Endothelial cell (in vitro differentiated cells): ENCODE data around the gene FKBP2. TPM values are rescaled to one million over a fixed set of nuclear protein-coding genes. Genes with fewer than 3 reads are reported as not detected.

Experiments
- DNase-seq: peaks from one replicate; pipeline ENCODE4 v3.0.0; 2021; ENCODE audit warnings: low spot score
- H3K27ac Mint-ChIP-seq: one replicate; pipeline ENCODE4 v1.8.0; 2021; ENCODE audit warnings: mixed read lengths, inconsistent platforms; ENCODE audit not compliant: unreplicated experiment
- H3K27me3 Mint-ChIP-seq: one replicate; pipeline ENCODE4 v1.8.0; 2021; ENCODE audit warnings: mild to moderate bottlenecking, moderate library complexity, mixed read lengths, inconsistent platforms; ENCODE audit not compliant: unreplicated experiment
- H3K36me3 Mint-ChIP-seq: one replicate; pipeline ENCODE4 v1.8.0; 2021; ENCODE audit warnings: mild to moderate bottlenecking, low read depth, mixed read lengths, inconsistent platforms; ENCODE audit not compliant: unreplicated experiment
- H3K4me1 Mint-ChIP-seq: one replicate; pipeline ENCODE4 v1.8.0; 2021; ENCODE audit warnings: mild to moderate bottlenecking, mixed read lengths, inconsistent platforms; ENCODE audit not compliant: unreplicated experiment
- H3K4me3 Mint-ChIP-seq: one replicate; pipeline ENCODE4 v1.8.0; 2021; ENCODE audit warnings: mild to moderate bottlenecking, mixed read lengths, inconsistent platforms; ENCODE audit not compliant: unreplicated experiment
- H3K9me3 Mint-ChIP-seq: one replicate; pipeline ENCODE4 v1.8.0; 2021; ENCODE audit warnings: mixed read lengths, inconsistent platforms; ENCODE audit not compliant: unreplicated experiment
- CTCF ChIP-seq: fragments of 200-600 bp; sonication (generic); IDR thresholded peaks from one replicate; pipeline ENCODE4 v1.5.0; 2021; ENCODE audit warnings: antibody characterized with exemption; ENCODE audit not compliant: unreplicated experiment
- long read RNA-seq: library from polyadenylated mRNA; unstranded; transcript quantifications from one replicate; pipeline ENCODE4 v2.0.0, GENCODE V29; 2020; ENCODE audit not compliant: unreplicated experiment
- total RNA-seq: library from RNA; stranded (reverse); fragmentation: NEBNext Ultra II Directional; extraction: Animal tissue kit (Norgen Biotek cat#: 25700); gene quantifications from one replicate; pipeline ENCODE4 v1.2.1, GENCODE V29; 2021; ENCODE audit not compliant: unreplicated experiment

Gene FKBP2
- total RNA-seq: 35.3 TPM
- long read RNA-seq, transcript FKBP2-201 (6 exons, 657 nt): major isoform, 15 of 27 reads
- long read RNA-seq, partial matches to known transcripts: 1 of 27 reads
- long read RNA-seq, other reads (novel, unspliced or antisense): 6 of 27 reads

GRCh38 chr11:64240435-64241240 lies at the start of gene FKBP2:
TSS of gene FKBP2 (plus strand) at chr11:64241095. CDS start at chr11:64242388, 1,293 bp downstream.
- Mint-ChIP-seq H3K4me1 (peaks cover 8% of the 10 kb centered on the region), H3K36me3 (peaks cover 6% of the 10 kb centered on the region), H3K9me3 (no peaks in the 10 kb centered on the region), H3K27ac (peak within 1 kb of the TSS; percentile 90), H3K4me3 (peak within 1 kb of the TSS; percentile 90), H3K27me3 (peaks cover 19% of the 10 kb centered on the region)
- no peak for TF ChIP-seq CTCF
- DNase-seq: peak; percentile 95

GRCh38 chr11:64192434-64192833 lies 48.5 kb upstream of the FKBP2 start:
- Mint-ChIP-seq H3K27ac (no peak overlapping the region), H3K4me1 (peaks cover 3% of the 10 kb centered on the region), H3K36me3 (peaks cover 33% of the 10 kb centered on the region), H3K9me3 (no peaks in the 10 kb centered on the region), H3K27me3 (peaks cover 2% of the 10 kb centered on the region), H3K4me3 (no peak overlapping the region)
- TF ChIP-seq CTCF: no peak
- no peak for DNase-seq

- no peaks in the 10 kb centered on the region for H3K9me3 Mint-ChIP-seq
- H3K27ac Mint-ChIP-seq: no peak overlapping the region
- H3K4me3 Mint-ChIP-seq: no peak overlapping the region
- peaks cover 3% of the 10 kb centered on the region for H3K27me3 Mint-ChIP-seq
- no peaks in the 10 kb centered on the region for H3K4me1 Mint-ChIP-seq
- no peak for DNase-seq
- TF ChIP-seq CTCF: no peak
- H3K36me3 Mint-ChIP-seq: peaks cover 49% of the 10 kb centered on the region
Observed at GRCh38 chr11:64196626-64197025, 44.3 kb upstream of the FKBP2 start.

- no peaks in the 10 kb centered on the region for H3K9me3 Mint-ChIP-seq
- H3K4me1 Mint-ChIP-seq: peaks cover 4% of the 10 kb centered on the region
- DNase-seq: no peak
- no peak overlapping the region for H3K4me3 Mint-ChIP-seq
- no peak overlapping the region for H3K27ac Mint-ChIP-seq
- peaks cover 54% of the 10 kb centered on the region for H3K36me3 Mint-ChIP-seq
- no peak for TF ChIP-seq CTCF
- peaks cover 7% of the 10 kb centered on the region for H3K27me3 Mint-ChIP-seq
Observed at GRCh38 chr11:64198511-64198910, 42.4 kb upstream of the FKBP2 start.

GRCh38 chr11:64201543-64201942 lies 39.4 kb upstream of the FKBP2 start:
- H3K4me1 Mint-ChIP-seq: peaks cover 23% of the 10 kb centered on the region
- DNase-seq: no peak
- H3K4me3 Mint-ChIP-seq: peak overlapping the region; percentile 63
- H3K27me3 Mint-ChIP-seq: peaks cover 9% of the 10 kb centered on the region
- H3K27ac Mint-ChIP-seq: no peak overlapping the region
- no peaks in the 10 kb centered on the region for H3K9me3 Mint-ChIP-seq
- TF ChIP-seq CTCF: no peak
- peaks cover 44% of the 10 kb centered on the region for H3K36me3 Mint-ChIP-seq
